ENCODE measurements around the gene PGAM5.

PGAM5 gene

GRCh38 chr12:132734206-132734605 is 23.6 kb downstream of the PGAM5 start:
- DNase-seq (ENCODE audit: low read depth): no peak
- no peak overlapping the region for H3K4me3 ChIP-seq (ENCODE audit: low read depth, low read length)
- TF ChIP-seq CTCF (IDR thresholded peaks at IDR 0.05; ENCODE audit: insufficient read depth, low read depth, low read length, missing control alignments): no peak

GRCh38 chr12:132735496-132735895 is 24.9 kb downstream of the PGAM5 start:
- DNase-seq (ENCODE audit: low read depth): no peak
- H3K4me3 ChIP-seq (ENCODE audit: low read depth, low read length): no peak overlapping the region
- no peak for TF ChIP-seq CTCF (IDR thresholded peaks at IDR 0.05; ENCODE audit: insufficient read depth, low read depth, low read length, missing control alignments)

GRCh38 chr12:132736378-132736777 is 25.7 kb downstream of the PGAM5 start:
- no peak for DNase-seq (ENCODE audit: low read depth)
- TF ChIP-seq CTCF (IDR thresholded peaks at IDR 0.05; ENCODE audit: insufficient read depth, low read depth, low read length, missing control alignments): no peak

GRCh38 chr12:132736913-132737312 is 26.3 kb downstream of the PGAM5 start:
- DNase-seq (ENCODE audit: low read depth): no peak
- no peak for TF ChIP-seq CTCF (IDR thresholded peaks at IDR 0.05; ENCODE audit: insufficient read depth, low read depth, low read length, missing control alignments)
- no peak overlapping the region for H3K4me3 ChIP-seq (ENCODE audit: low read depth, low read length)

More at GRCh38 chr12:132736378-132736777, 25.7 kb downstream of the PGAM5 start:
- no peak overlapping the region for H3K4me3 ChIP-seq (ENCODE audit: low read depth, low read length)

GRCh38 chr12:132739600-132740312 is 29.1 kb downstream of the PGAM5 start:
- no peak for TF ChIP-seq CTCF (IDR thresholded peaks at IDR 0.05; ENCODE audit: insufficient read depth, low read depth, low read length, missing control alignments)

GRCh38 chr12:132740313-132740646 is 29.6 kb downstream of the PGAM5 start:
- no peak for TF ChIP-seq CTCF (IDR thresholded peaks at IDR 0.05; ENCODE audit: insufficient read depth, low read depth, low read length, missing control alignments)
- no peak overlapping the region for H3K4me3 ChIP-seq (ENCODE audit: low read depth, low read length)
- DNase-seq (ENCODE audit: low read depth): no peak

More at GRCh38 chr12:132739600-132740312, 29.1 kb downstream of the PGAM5 start:
- H3K4me3 ChIP-seq (ENCODE audit: low read depth, low read length): no peak overlapping the region
- no peak for DNase-seq (ENCODE audit: low read depth)

GRCh38 chr12:132740652-132741051 is 30.0 kb downstream of the PGAM5 start:
- no peak for TF ChIP-seq CTCF (IDR thresholded peaks at IDR 0.05; ENCODE audit: insufficient read depth, low read depth, low read length, missing control alignments)
- DNase-seq (ENCODE audit: low read depth): no peak
- H3K4me3 ChIP-seq (ENCODE audit: low read depth, low read length): no peak overlapping the region
